ENCODE results near the gene UBD. TPM values are rescaled to one million over a fixed set of nuclear protein-coding genes. Genes with fewer than 3 reads are reported as not detected.

Gene UBD
- total and polyA plus RNA-seq, 7 donors = 0.71 to 207 (median 10.0) TPM; not detected in 3

GRCh38 chr6:29509239-29509638 is 50.3 kb downstream of the UBD start:
- Histone ChIP-seq H3K4me1 (no peaks in the 10 kb centered on the region), H3K27me3 (no peaks in the 10 kb centered on the region), H3K9me3 (no peaks in the 10 kb centered on the region), H3K4me3 (no peak overlapping the region), H3K36me3 (no peaks in the 10 kb centered on the region), H3K27ac (no peak overlapping the region)
- no peak for DNase-seq
- TF ChIP-seq POLR2A (IDR thresholded peaks at IDR 0.05) (no peak), POLR2AphosphoS5 (IDR thresholded peaks at IDR 0.05) (no peak), CTCF (IDR thresholded peaks at IDR 0.05) (no peak), EP300 (IDR thresholded peaks at IDR 0.05) (no peak)
- 71 to 79% methylated on average over 6 of the region's 6 CpGs for WGBS, 2 donors
- intact Hi-C loops (cut with DNase I) = no loop called here

GRCh38 chr6:29507319-29507718 is 52.2 kb downstream of the UBD start:
- Histone ChIP-seq H3K9me3 (no peaks in the 10 kb centered on the region), H3K27ac (no peak overlapping the region), H3K36me3 (no peaks in the 10 kb centered on the region), H3K4me3 (no peak overlapping the region), H3K27me3 (peaks cover 0 to 4% (median 0%) of the 10 kb centered on the region in 3 donors), H3K4me1 (no peaks in the 10 kb centered on the region)
- TF ChIP-seq POLR2A (IDR thresholded peaks at IDR 0.05) = no peak
- no peak for TF ChIP-seq POLR2AphosphoS5 (IDR thresholded peaks at IDR 0.05)
- no peak for TF ChIP-seq EP300 (IDR thresholded peaks at IDR 0.05)
- no peak for TF ChIP-seq CTCF (IDR thresholded peaks at IDR 0.05)
- WGBS, 2 donors = 73 to 85% methylated on average over 5 of the region's 5 CpGs
- DNase-seq = no peak
- intact Hi-C loops (cut with DNase I) = no loop called here

GRCh38 chr6:29506446-29507067 is 53.0 kb downstream of the UBD start:
- H3K9me3 ChIP-seq = no peaks in the 10 kb centered on the region
- H3K4me3 ChIP-seq = no peak overlapping the region
- H3K27me3 ChIP-seq = peaks cover 0 to 6% (median 0%) of the 10 kb centered on the region in 3 donors
- intact Hi-C loops (cut with DNase I) = no loop called here
- H3K36me3 ChIP-seq = no peaks in the 10 kb centered on the region
- no peak for TF ChIP-seq POLR2AphosphoS5 (IDR thresholded peaks at IDR 0.05)
- no peak for TF ChIP-seq POLR2A (IDR thresholded peaks at IDR 0.05)
- TF ChIP-seq EP300 (IDR thresholded peaks at IDR 0.05) = no peak
- TF ChIP-seq CTCF (IDR thresholded peaks at IDR 0.05) = no peak
- 65 to 81% methylated on average over 11 of the region's 11 CpGs for WGBS, 2 donors
- no peak for DNase-seq
- no peaks in the 10 kb centered on the region for H3K4me1 ChIP-seq
- H3K27ac ChIP-seq = no peak overlapping the region

- no peaks in the 10 kb centered on the region for H3K4me1 ChIP-seq
- peaks cover 0 to 7% (median 0%) of the 10 kb centered on the region in 3 donors for H3K27me3 ChIP-seq
- no peak for TF ChIP-seq POLR2A (IDR thresholded peaks at IDR 0.05)
- no peak for TF ChIP-seq EP300 (IDR thresholded peaks at IDR 0.05)
- TF ChIP-seq CTCF (IDR thresholded peaks at IDR 0.05) = no peak
- no peak for TF ChIP-seq POLR2AphosphoS5 (IDR thresholded peaks at IDR 0.05)
- DNase-seq = no peak
- 92 to 95% methylated on average over 3 of the region's 3 CpGs for WGBS, 2 donors
- no peak overlapping the region for H3K27ac ChIP-seq
- intact Hi-C loops (cut with DNase I) = no loop called here
- H3K9me3 ChIP-seq = no peaks in the 10 kb centered on the region
- no peak overlapping the region for H3K4me3 ChIP-seq
- H3K36me3 ChIP-seq = no peaks in the 10 kb centered on the region
Observed at GRCh38 chr6:29505808-29506207, 53.7 kb downstream of the UBD start.

Small RNA genes within 50 kb of the gene (small RNA-seq; reads per million reads assigned to genes)
- gene SNORD32B (0.11 to 0.36 (median 0.22) reads per million in 3 donors), gene TMEM183AP1 (0 reads per million in 3 donors)

Other genes starting within 250 kb of the UBD start
- gene OR5V1, start 190.9 kb downstream of the UBD start, total RNA-seq = not detected
- not detected for gene OR5V1, start 190.9 kb downstream of the UBD start, polyA plus RNA-seq
- gene OR12D3, start 184.4 kb downstream of the UBD start, total RNA-seq = not detected
- gene OR12D3, start 184.4 kb downstream of the UBD start, polyA plus RNA-seq = not detected
- not detected for gene OR12D2, start 164.1 kb downstream of the UBD start, total RNA-seq
- not detected for gene OR12D2, start 164.1 kb downstream of the UBD start, polyA plus RNA-seq
- not detected for gene OR12D1, start 144.8 kb downstream of the UBD start, total RNA-seq
- gene OR12D1, start 144.8 kb downstream of the UBD start, polyA plus RNA-seq = not detected
- not detected for gene OR10C1, start 120.4 kb downstream of the UBD start, total RNA-seq
- not detected for gene OR10C1, start 120.4 kb downstream of the UBD start, polyA plus RNA-seq
- not detected for gene OR11A1, start 102.7 kb downstream of the UBD start, total RNA-seq
- gene OR11A1, start 102.7 kb downstream of the UBD start, polyA plus RNA-seq = not detected
- not detected for gene OR2H1, start 102.6 kb downstream of the UBD start, total RNA-seq
- gene OR2H1, start 102.6 kb downstream of the UBD start, polyA plus RNA-seq = not detected
- gene MAS1L, start 71.8 kb downstream of the UBD start, total RNA-seq = not detected
- not detected for gene MAS1L, start 71.8 kb downstream of the UBD start, polyA plus RNA-seq
- not detected for gene OR2H2, start 25.4 kb upstream of the UBD start, total RNA-seq
- gene OR2H2, start 25.4 kb upstream of the UBD start, polyA plus RNA-seq = not detected
- gene GABBR1, start 73.5 kb upstream of the UBD start, total RNA-seq = 10 to 100 TPM; 26.5 to 73.9 (median 46.0) TPM
- gene GABBR1, start 73.5 kb upstream of the UBD start, polyA plus RNA-seq = 10 to 100 TPM in 1 of 3 donors, 1 to 10 TPM in 1, under 1 TPM in 1; 0.92 to 20.6 (median 4.2) TPM
- gene MOG, start 97.4 kb upstream of the UBD start, total RNA-seq = not detected
- under 1 TPM in 1 of 3 donors, not detected in 2; 0.22 TPM for gene MOG, start 97.4 kb upstream of the UBD start, polyA plus RNA-seq
- gene ZFP57, start 121.4 kb upstream of the UBD start, total RNA-seq = not detected
- gene ZFP57, start 121.4 kb upstream of the UBD start, polyA plus RNA-seq = under 1 TPM in 1 of 3 donors, not detected in 2; 0.03 TPM
- gene HLA-F, start 163.7 kb upstream of the UBD start, total RNA-seq = 10 to 100 TPM; 33.4 to 74.2 (median 38.5) TPM
- 100 to 1,000 TPM in 1 of 3 donors, 10 to 100 TPM in 2; 43.2 to 504 (median 70.7) TPM for gene HLA-F, start 163.7 kb upstream of the UBD start, polyA plus RNA-seq